Activated CD4-positive, alpha-beta T cell treated with anti-CD3 and anti-CD28 coated beads, Interleukin-2, amount 10 ng/mL, durations not matched to agents 24 days and 14 days (primary cell): ENCODE measurements around the gene GRAMD2A. TPM values are rescaled to one million over a fixed set of nuclear protein-coding genes. Genes with fewer than 3 reads are reported as not detected.
"Not testable (repeated sequence)": the region's sequence is repeated elsewhere in the genome, so short reads cannot be mapped to it uniquely, and the experiment has no call there.

ENCODE experiments used
- DNase-seq: peaks from one replicate; pipeline ENCODE4 v3.0.0; 2022
- H3K27ac Mint-ChIP-seq: one replicate; pipeline ENCODE4 v1.8.0; 2022; ENCODE audit warnings: mild to moderate bottlenecking, mixed read lengths
- H3K27me3 Mint-ChIP-seq: one replicate; pipeline ENCODE4 v1.8.0; 2022; ENCODE audit warnings: mixed read lengths
- H3K36me3 Mint-ChIP-seq: one replicate; pipeline ENCODE4 v1.8.0; 2022; ENCODE audit warnings: low read depth, mild to moderate bottlenecking, mixed read lengths
- H3K4me1 Mint-ChIP-seq: one replicate; pipeline ENCODE4 v1.8.0; 2021; ENCODE audit warnings: mixed read lengths
- H3K4me3 Mint-ChIP-seq: one replicate; pipeline ENCODE4 v1.8.0; 2022; ENCODE audit warnings: mild to moderate bottlenecking, moderate library complexity, mixed read lengths
- H3K9me3 Mint-ChIP-seq: one replicate; pipeline ENCODE4 v1.8.0; 2021; ENCODE audit warnings: mixed read lengths
- intact Hi-C: fragments of 100-400 bp; cut with micrococcal nuclease; formaldehyde crosslinking; loops from one replicate; pipeline ENCODE4 v1.15.1; 2023
- total RNA-seq: library from RNA; stranded (reverse); gene quantifications from 2 replicates; pipeline ENCODE4 v1.2.3, GENCODE V29; 2022

The GRAMD2A gene
- total RNA-seq, 1 donor from 2014 or later: 0.21 TPM

- H3K36me3 Mint-ChIP-seq: no peaks in the 10 kb centered on the region
- H3K9me3 Mint-ChIP-seq: no peaks in the 10 kb centered on the region
- DNase-seq: no peak
- no peak overlapping the region for H3K27ac Mint-ChIP-seq
- intact Hi-C loops: no loop called here
- H3K4me3 Mint-ChIP-seq: no peak overlapping the region
- peaks cover under 1% of the 10 kb centered on the region for H3K4me1 Mint-ChIP-seq
- peaks cover 10% of the 10 kb centered on the region for H3K27me3 Mint-ChIP-seq
Observed at GRCh38 chr15:72173864-72174550, 23.6 kb downstream of the GRAMD2A start.

GRCh38 chr15:72173401-72173800, 24.2 kb downstream of the GRAMD2A start:
- H3K36me3 Mint-ChIP-seq: no peaks in the 10 kb centered on the region
- no peak overlapping the region for H3K27ac Mint-ChIP-seq
- intact Hi-C loops: no loop called here
- DNase-seq: no peak
- peaks cover 6% of the 10 kb centered on the region for H3K4me1 Mint-ChIP-seq
- H3K27me3 Mint-ChIP-seq: peaks cover 10% of the 10 kb centered on the region
- no peak overlapping the region for H3K4me3 Mint-ChIP-seq
- H3K9me3 Mint-ChIP-seq: no peaks in the 10 kb centered on the region

GRCh38 chr15:72172796-72173195, 24.8 kb downstream of the GRAMD2A start:
- Mint-ChIP-seq H3K9me3 (no peaks in the 10 kb centered on the region), H3K4me3 (no peak overlapping the region), H3K4me1 (peaks cover 12% of the 10 kb centered on the region), H3K36me3 (no peaks in the 10 kb centered on the region), H3K27ac (no peak overlapping the region), H3K27me3 (peaks cover 10% of the 10 kb centered on the region)
- no peak for DNase-seq
- intact Hi-C loops: no loop called here

- H3K36me3 Mint-ChIP-seq, H3K27me3 Mint-ChIP-seq, DNase-seq, intact Hi-C loops, H3K4me3 Mint-ChIP-seq, H3K9me3 Mint-ChIP-seq, H3K27ac Mint-ChIP-seq: not testable (repeated sequence)
- peaks cover 12% of the 10 kb centered on the region for H3K4me1 Mint-ChIP-seq
Observed at GRCh38 chr15:72171978-72172377, 25.6 kb downstream of the GRAMD2A start.

GRCh38 chr15:72170691-72171090, 26.9 kb downstream of the GRAMD2A start:
- Mint-ChIP-seq H3K4me1 (peaks cover 12% of the 10 kb centered on the region), H3K27ac (no peak overlapping the region), H3K27me3 (peaks cover 12% of the 10 kb centered on the region), H3K4me3 (no peak overlapping the region), H3K36me3 (no peaks in the 10 kb centered on the region), H3K9me3 (no peaks in the 10 kb centered on the region)
- intact Hi-C loops: no loop called here
- DNase-seq: no peak

GRCh38 chr15:72169921-72170611, 27.5 kb downstream of the GRAMD2A start:
- no peaks in the 10 kb centered on the region for H3K36me3 Mint-ChIP-seq
- no peak for DNase-seq
- no peak overlapping the region for H3K4me3 Mint-ChIP-seq
- no peak overlapping the region for H3K27ac Mint-ChIP-seq
- H3K9me3 Mint-ChIP-seq: no peaks in the 10 kb centered on the region
- peaks cover 9% of the 10 kb centered on the region for H3K27me3 Mint-ChIP-seq
- H3K4me1 Mint-ChIP-seq: peaks cover 12% of the 10 kb centered on the region
- intact Hi-C loops: no loop called here

GRCh38 chr15:72169236-72169920, 28.2 kb downstream of the GRAMD2A start:
- DNase-seq: no peak
- Mint-ChIP-seq H3K27me3 (peaks cover 6% of the 10 kb centered on the region), H3K4me1 (peaks cover 12% of the 10 kb centered on the region), H3K27ac (no peak overlapping the region), H3K4me3 (no peak overlapping the region), H3K36me3 (no peaks in the 10 kb centered on the region), H3K9me3 (no peaks in the 10 kb centered on the region)
- intact Hi-C loops: no loop called here

- Mint-ChIP-seq H3K36me3 (no peaks in the 10 kb centered on the region), H3K27ac (no peak overlapping the region), H3K4me1 (peaks cover 12% of the 10 kb centered on the region), H3K9me3 (no peaks in the 10 kb centered on the region), H3K27me3 (peaks cover 3% of the 10 kb centered on the region), H3K4me3 (no peak overlapping the region)
- no peak for DNase-seq
- intact Hi-C loops: no loop called here
Observed at GRCh38 chr15:72168808-72169190, 28.8 kb downstream of the GRAMD2A start.

GRCh38 chr15:72168131-72168807, 29.3 kb downstream of the GRAMD2A start:
- Mint-ChIP-seq H3K27me3 (peaks cover 3% of the 10 kb centered on the region), H3K4me1 (peaks cover 12% of the 10 kb centered on the region), H3K9me3 (no peaks in the 10 kb centered on the region), H3K36me3 (no peaks in the 10 kb centered on the region), H3K27ac (no peak overlapping the region), H3K4me3 (no peak overlapping the region)
- intact Hi-C loops: no loop called here
- DNase-seq: peak; percentile 72

GRCh38 chr15:72167445-72167844, 30.1 kb downstream of the GRAMD2A start:
- H3K36me3 Mint-ChIP-seq: no peaks in the 10 kb centered on the region
- H3K27me3 Mint-ChIP-seq: peaks cover 5% of the 10 kb centered on the region
- intact Hi-C loops: no loop called here
- no peak overlapping the region for H3K4me3 Mint-ChIP-seq
- no peaks in the 10 kb centered on the region for H3K9me3 Mint-ChIP-seq
- DNase-seq: no peak
- H3K27ac Mint-ChIP-seq: no peak overlapping the region
- H3K4me1 Mint-ChIP-seq: peaks cover 12% of the 10 kb centered on the region

- Mint-ChIP-seq H3K27me3 (peaks cover 5% of the 10 kb centered on the region), H3K4me1 (peaks cover 12% of the 10 kb centered on the region), H3K4me3 (no peak overlapping the region), H3K9me3 (no peaks in the 10 kb centered on the region), H3K27ac (no peak overlapping the region), H3K36me3 (no peaks in the 10 kb centered on the region)
- intact Hi-C loops: no loop called here
- no peak for DNase-seq
Observed at GRCh38 chr15:72166716-72167417, 30.7 kb downstream of the GRAMD2A start.

GRCh38 chr15:72163719-72164118, 33.9 kb downstream of the GRAMD2A start:
- Mint-ChIP-seq H3K36me3 (no peaks in the 10 kb centered on the region), H3K9me3 (no peaks in the 10 kb centered on the region), H3K27ac (no peak overlapping the region), H3K4me3 (no peak overlapping the region), H3K27me3 (peaks cover 9% of the 10 kb centered on the region), H3K4me1 (peaks cover 8% of the 10 kb centered on the region)
- no peak for DNase-seq
- intact Hi-C loops: no loop called here

- intact Hi-C loops: no loop called here
- no peak for DNase-seq
- no peaks in the 10 kb centered on the region for H3K4me1 Mint-ChIP-seq
- H3K36me3 Mint-ChIP-seq: no peaks in the 10 kb centered on the region
- H3K27me3 Mint-ChIP-seq: peaks cover 12% of the 10 kb centered on the region
- H3K27ac Mint-ChIP-seq: no peak overlapping the region
- no peaks in the 10 kb centered on the region for H3K9me3 Mint-ChIP-seq
- no peak overlapping the region for H3K4me3 Mint-ChIP-seq
Observed at GRCh38 chr15:72162569-72162968, 35.0 kb downstream of the GRAMD2A start.
